AG10803 (cell line): ENCODE results near the gene KY.

Experiments used
- DNase-seq: peaks from one replicate; pipeline ENCODE4 v3.0.0; 2010; ENCODE audit warnings: low read depth
- H3K4me3 ChIP-seq: 2 replicates; pipeline ENCODE4 v1.5.1; 2011; ENCODE audit warnings: mild to moderate bottlenecking, low read length, control low read depth
- TF ChIP-seq, protein P1 (sequence below): conservative IDR thresholded peaks from 2 replicates; pipeline ENCODE4 v1.5.1; 2011; ENCODE audit warnings: mild to moderate bottlenecking, low read length, control low read depth, inconsistent platforms

Gene KY

DNA sequence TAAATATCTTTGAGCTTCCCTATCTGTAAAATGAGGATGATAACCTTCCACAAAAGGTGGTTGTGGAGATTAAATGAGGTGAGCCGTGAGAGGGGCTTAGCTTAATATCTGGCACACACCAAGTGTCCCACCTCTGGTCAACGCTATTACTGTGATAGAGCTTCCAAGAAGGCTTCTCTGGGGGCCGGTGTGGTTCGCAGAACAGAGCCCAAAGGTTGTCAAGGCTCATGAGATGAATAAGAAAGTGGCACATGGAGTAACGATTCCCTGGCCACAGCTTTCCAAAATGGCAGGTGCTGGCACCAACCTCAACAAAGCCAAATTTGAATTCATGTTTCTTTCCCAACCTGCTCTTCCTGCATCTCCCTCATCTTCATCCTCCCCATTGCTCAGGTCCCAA is 10.4 kb downstream of the KY start:
- DNase-seq, result no peak
- H3K4me3 ChIP-seq, result no peak overlapping the region
- TF ChIP-seq, protein P1, sequence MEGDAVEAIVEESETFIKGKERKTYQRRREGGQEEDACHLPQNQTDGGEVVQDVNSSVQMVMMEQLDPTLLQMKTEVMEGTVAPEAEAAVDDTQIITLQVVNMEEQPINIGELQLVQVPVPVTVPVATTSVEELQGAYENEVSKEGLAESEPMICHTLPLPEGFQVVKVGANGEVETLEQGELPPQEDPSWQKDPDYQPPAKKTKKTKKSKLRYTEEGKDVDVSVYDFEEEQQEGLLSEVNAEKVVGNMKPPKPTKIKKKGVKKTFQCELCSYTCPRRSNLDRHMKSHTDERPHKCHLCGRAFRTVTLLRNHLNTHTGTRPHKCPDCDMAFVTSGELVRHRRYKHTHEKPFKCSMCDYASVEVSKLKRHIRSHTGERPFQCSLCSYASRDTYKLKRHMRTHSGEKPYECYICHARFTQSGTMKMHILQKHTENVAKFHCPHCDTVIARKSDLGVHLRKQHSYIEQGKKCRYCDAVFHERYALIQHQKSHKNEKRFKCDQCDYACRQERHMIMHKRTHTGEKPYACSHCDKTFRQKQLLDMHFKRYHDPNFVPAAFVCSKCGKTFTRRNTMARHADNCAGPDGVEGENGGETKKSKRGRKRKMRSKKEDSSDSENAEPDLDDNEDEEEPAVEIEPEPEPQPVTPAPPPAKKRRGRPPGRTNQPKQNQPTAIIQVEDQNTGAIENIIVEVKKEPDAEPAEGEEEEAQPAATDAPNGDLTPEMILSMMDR, result no peak

DNA sequence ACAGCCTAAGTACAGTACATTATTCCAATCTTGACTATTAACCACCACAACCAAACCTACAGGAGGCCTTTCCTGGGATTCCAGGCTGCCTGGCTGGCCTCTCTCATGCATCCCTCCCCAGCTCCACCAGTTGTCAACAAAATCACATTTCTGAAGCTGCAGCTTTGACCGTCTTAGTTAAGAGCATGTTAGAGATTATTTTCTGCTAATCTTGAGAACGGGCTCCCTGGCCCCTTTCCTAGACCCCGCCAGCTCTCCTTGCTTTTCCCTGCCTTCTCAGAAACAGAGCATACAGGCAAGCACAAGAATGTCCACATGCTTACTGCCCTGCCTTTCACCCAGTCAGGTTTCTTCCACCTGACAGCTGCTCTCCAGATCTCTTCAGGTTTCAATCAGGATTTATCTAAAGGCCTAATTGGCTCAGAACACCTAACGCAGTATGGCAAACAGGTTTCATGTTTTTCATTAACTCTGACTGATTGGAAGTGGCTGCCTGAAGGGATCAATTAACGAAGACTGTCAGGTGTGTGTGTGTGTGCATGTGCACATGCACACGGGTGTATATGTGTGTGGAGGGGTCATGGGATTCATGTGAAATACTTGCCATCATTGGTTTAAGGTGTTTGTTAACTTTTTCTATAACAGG is 12.3 kb downstream of the KY start:
- TF ChIP-seq, protein P1, result no peak
- no peak for DNase-seq
- H3K4me3 ChIP-seq, result no peak overlapping the region

DNA sequence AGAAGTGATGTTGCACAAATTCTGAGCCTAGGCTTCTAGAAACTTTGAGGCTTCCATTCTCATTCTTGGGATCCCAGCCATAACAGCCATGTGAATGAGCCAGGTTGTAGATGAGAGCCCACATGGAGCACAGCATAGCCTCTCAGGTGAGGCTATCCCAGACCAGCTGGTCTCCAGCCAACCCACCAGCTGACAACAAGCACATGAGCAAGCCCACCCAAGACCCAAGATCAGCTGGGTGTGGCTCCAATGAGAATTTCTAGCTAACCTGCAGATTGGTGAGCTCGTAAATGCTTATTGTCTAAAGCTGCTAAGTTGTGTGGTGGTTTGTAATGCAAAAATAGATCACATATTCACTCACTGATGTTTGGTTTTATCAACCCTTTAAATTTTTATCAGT is 14.4 kb downstream of the KY start:
- DNase-seq, result no peak
- TF ChIP-seq, protein P1, result no peak

DNA sequence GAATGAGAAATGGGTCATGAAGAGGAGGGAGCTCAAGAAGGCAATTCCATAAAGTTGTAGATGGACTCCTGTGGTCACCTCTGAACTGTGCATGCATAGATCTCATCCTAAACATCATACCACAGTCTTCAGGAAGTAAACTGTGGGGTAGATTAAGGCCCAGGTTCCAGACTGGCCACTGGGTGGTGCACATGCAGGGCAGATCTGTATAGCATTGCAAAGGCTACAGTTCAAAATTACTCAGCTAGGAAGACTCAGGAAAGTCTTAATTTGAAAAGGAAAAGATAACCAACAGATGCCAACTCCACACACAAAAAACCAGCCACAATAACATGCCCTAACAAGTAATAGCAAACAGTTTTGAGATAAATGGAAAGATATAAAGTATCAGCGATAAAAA is 20.3 kb downstream of the KY start:
- TF ChIP-seq, protein P1, result peak; percentile 49
- DNase-seq, result peak; percentile 15
- no peak overlapping the region for H3K4me3 ChIP-seq

More for the DNA sequence above, 14.4 kb downstream of the KY start:
- H3K4me3 ChIP-seq, result no peak overlapping the region

DNA sequence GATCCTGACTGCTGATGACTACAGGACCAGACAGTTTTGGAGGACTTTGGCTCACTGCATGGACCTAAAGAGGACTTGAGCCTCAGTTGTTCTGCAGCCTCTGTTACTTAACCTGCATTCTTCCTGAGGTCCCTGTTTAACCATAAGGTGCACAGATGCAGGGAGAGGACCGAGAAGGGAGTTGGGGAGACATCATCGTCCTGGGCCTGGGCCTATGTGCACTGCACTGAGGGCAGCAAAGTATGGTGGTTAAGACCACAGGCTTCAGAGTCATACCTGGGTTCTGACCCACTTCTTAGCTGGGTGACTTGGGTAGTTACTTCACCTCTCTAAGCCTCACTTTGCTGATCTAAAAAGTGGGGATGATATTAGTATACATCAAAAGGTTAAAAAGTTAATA is 21.9 kb downstream of the KY start:
- no peak for DNase-seq
- H3K4me3 ChIP-seq, result no peak overlapping the region
- TF ChIP-seq, protein P1, result no peak

DNA sequence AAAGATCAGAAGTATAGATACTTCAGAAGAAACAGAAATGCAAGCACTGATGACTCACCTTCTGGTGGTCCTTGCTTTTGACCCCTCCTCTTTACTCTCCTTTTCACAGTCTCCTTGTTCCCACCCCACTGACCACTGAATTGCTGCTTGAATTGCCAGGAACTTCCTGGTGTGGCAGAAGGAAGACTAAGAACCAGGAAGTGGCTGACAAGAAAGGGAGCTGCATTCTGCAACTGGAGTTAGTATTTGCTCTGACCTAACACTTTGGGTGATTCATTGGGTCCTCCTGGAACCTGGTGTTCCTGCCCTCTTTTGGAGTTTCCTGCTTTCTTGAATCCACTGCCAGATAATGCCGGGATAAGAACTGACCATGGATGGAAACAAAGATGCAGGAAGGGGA is 23.0 kb downstream of the KY start:
- TF ChIP-seq, protein P1, result no peak
- peak; percentile 38 for DNase-seq

DNA sequence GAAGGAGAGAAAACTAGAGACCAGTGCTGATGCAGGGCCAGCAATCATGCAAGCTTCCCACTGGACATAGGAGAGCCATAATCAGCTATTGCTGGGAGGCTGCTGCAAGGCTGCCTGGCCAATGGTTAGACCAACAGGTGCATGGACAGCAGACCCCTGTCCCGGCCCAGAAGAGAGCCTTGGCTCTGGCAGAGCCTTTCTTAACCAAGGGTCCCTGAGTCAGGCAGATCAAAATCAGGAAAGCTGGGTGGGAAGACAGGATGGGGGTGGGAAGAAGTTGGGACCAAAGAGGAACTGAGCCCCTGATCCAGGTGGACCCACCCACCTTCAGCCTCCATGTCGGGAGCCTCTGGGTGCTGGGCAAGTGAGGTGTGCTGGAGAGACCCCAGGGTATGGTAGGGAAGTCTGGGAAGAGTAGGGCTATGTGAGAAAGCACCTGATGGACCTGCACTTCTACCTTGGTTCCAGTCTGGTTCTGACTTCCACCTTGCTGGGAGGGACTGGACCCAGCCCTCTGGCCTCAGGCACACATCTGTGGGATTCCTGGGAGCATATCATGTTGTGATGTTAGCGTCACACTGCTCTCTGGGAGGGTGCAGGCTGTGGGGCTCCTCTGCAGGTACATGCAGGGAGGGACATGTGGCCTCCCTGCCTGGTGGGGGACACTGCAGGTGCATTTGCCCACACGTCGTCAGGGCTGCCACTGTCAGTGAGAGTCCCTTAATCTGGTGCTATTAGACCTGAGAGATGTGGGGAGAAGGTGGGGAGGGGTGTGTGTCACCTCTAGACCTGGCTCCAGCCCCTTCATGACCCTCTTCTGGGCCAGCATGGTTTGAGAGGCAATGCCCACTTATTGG is 24.7 kb downstream of the KY start:
- no peak overlapping the region for H3K4me3 ChIP-seq
- TF ChIP-seq, protein P1, result no peak
- DNase-seq, result no peak

More for the DNA sequence above, 23.0 kb downstream of the KY start:
- H3K4me3 ChIP-seq, result no peak overlapping the region
